Liver (tissue), 9 donors: ENCODE results near the gene WWOX. TPM values are rescaled to one million over a fixed set of nuclear protein-coding genes. Genes with fewer than 3 reads are reported as not detected.

Experiments used
- DNase-seq: peaks from one replicate; pipeline ENCODE4 v3.0.0-alpha.2; 2017; ENCODE audit warnings: low spot score
- H3K27ac ChIP-seq, 2 donors: one replicate each; pipeline ENCODE4 v1.7.0; 2013; ENCODE audit warnings: inconsistent platforms in 2 of 2, low read length in 2 of 2, control low read depth in 1 of 2, low read depth in 1 of 2, mild to moderate bottlenecking in 1 of 2
- H3K27me3 ChIP-seq, 4 donors: one replicate each; pipeline versions ENCODE4 v1.6.1 to v1.7.0; 2013; ENCODE audit warnings: low read length in 3 of 4, inconsistent platforms in 1 of 4, mild to moderate bottlenecking in 1 of 4, moderate library complexity in 1 of 4; ENCODE audit not compliant: control insufficient read depth in 4 of 4, insufficient read depth in 4 of 4
- H3K36me3 ChIP-seq, 4 donors: one replicate each; pipeline versions ENCODE4 v1.6.1 to v1.7.0; 2013; ENCODE audit warnings: low read length in 3 of 4, mild to moderate bottlenecking in 3 of 4, low read depth in 1 of 4, moderate library complexity in 1 of 4; ENCODE audit not compliant: control insufficient read depth in 4 of 4, insufficient read depth in 3 of 4
- H3K4me1 ChIP-seq, 4 donors: one replicate each; pipeline versions ENCODE4 v1.6.1 to v1.7.0; 2013; ENCODE audit warnings: low read length in 3 of 4, mild to moderate bottlenecking in 3 of 4, moderate library complexity in 1 of 4; ENCODE audit not compliant: control insufficient read depth in 4 of 4, insufficient read depth in 4 of 4
- H3K4me3 ChIP-seq, 3 donors: one replicate each; pipeline versions ENCODE4 v1.6.1 to v1.7.0; 2013; ENCODE audit warnings: low read length in 3 of 3, control low read depth in 1 of 3, low read depth in 1 of 3, mild to moderate bottlenecking in 1 of 3
- H3K9ac ChIP-seq, 2 donors: one replicate each; pipeline ENCODE4 v1.7.0; 2013; ENCODE audit warnings: low read length in 2 of 2, mild to moderate bottlenecking in 2 of 2, moderate library complexity in 2 of 2, control low read depth in 1 of 2, low read depth in 1 of 2
- H3K9me3 ChIP-seq, 4 donors: one replicate each; pipeline versions ENCODE4 v1.6.1 to v1.7.0; 2013; ENCODE audit warnings: low read length in 3 of 4; ENCODE audit not compliant: control insufficient read depth in 4 of 4
- EGR1 ChIP-seq, 2 donors: IDR thresholded peaks; 2 replicates each; pipeline ENCODE4 v1.6.1; 2016 to 2018; ENCODE audit warnings: antibody characterized with exemption in 2 of 2, low read depth in 2 of 2
- FOXA1 ChIP-seq: IDR thresholded peaks from 2 replicates; pipeline ENCODE4 v1.6.1; 2016; ENCODE audit warnings: antibody characterized with exemption
- GABPA ChIP-seq, 2 donors: IDR thresholded peaks in 1 of 2; conservative IDR thresholded peaks in 1 of 2; 2 replicates each; pipeline ENCODE4 v1.6.1; 2016; ENCODE audit warnings: antibody characterized with exemption in 2 of 2, mild to moderate bottlenecking in 1 of 2, moderate library complexity in 1 of 2
- JUND ChIP-seq, 2 donors: IDR thresholded peaks; 2 replicates each; pipeline ENCODE4 v1.6.1; 2016; ENCODE audit warnings: antibody characterized with exemption in 2 of 2
- NR2F2 ChIP-seq: IDR thresholded peaks from 2 replicates; pipeline ENCODE4 v1.6.1; 2016; ENCODE audit warnings: antibody characterized with exemption
- TAF1 ChIP-seq: conservative IDR thresholded peaks from 2 replicates; pipeline ENCODE4 v1.6.1; 2016; ENCODE audit warnings: antibody characterized with exemption, mild to moderate bottlenecking
- YY1 ChIP-seq: IDR thresholded peaks from 2 replicates; pipeline ENCODE4 v1.6.1; 2016; ENCODE audit warnings: antibody characterized with exemption, mild to moderate bottlenecking
- WGBS: extraction: QIAGEN DNeasy Blood & Tissue Kit; methylation state at CpG from one replicate; pipeline ENCODE4 v1.1.7; 2013; 5-methylcytosine and 5-hydroxymethylcytosine counted together
- polyA plus RNA-seq, 2 donors: library from polyadenylated mRNA; stranded (reverse) in 1 of 2; unstranded in 1 of 2; fragments of 200-250 nt in 1 of 2; fragments of >200 nt in 1 of 2; fragmentation: Nextera tagmentation in 1 of 2; extraction: Ambion mirVana in 1 of 2; gene quantifications; one replicate each; pipeline versions ENCODE4 v1.2.1 to v1.2.3, GENCODE V29; 2013 to 2015
- total RNA-seq, 2 donors: library from RNA; depleted of rRNA; stranded (reverse); fragments of >200 nt; gene quantifications; one replicate each; pipeline ENCODE4 v1.2.3, GENCODE V29; 2014
- TF ChIP-seq, protein P1 (sequence below): IDR thresholded peaks from 2 replicates; pipeline ENCODE4 v1.6.1; 2016; ENCODE audit warnings: antibody characterized with exemption
- TF ChIP-seq, protein P2 (sequence below): fragments of 150-350 bp; IDR thresholded peaks from 2 replicates; pipeline ENCODE4 v1.5.1; 2017; ENCODE audit warnings: improper control_type of control experiment, low read depth, low read length; ENCODE audit not compliant: missing input control
- TF ChIP-seq, protein P3 (sequence below): IDR thresholded peaks from 2 replicates; pipeline ENCODE4 v1.6.1; 2016; ENCODE audit warnings: antibody characterized with exemption, mild to moderate bottlenecking
- TF ChIP-seq, protein P4 (sequence below): IDR thresholded peaks from 2 replicates; pipeline ENCODE4 v1.6.1; 2016; ENCODE audit warnings: antibody characterized with exemption
- donor health status: healthy.
- donor health status: healthy.
- donor health status: healthy.
- donor health status: healthy.
- donor health status: healthy.

WWOX gene
- total and polyA plus RNA-seq, 4 donors: 9.8 to 46.0 (median 15.3) TPM

GRCh38 chr16:78317564-78318240 is 218.2 kb downstream of the WWOX start:
- Histone ChIP-seq H3K27me3 (no peaks in the 10 kb centered on the region), H3K9ac (no peak overlapping the region), H3K9me3 (no peaks in the 10 kb centered on the region), H3K27ac (no peak overlapping the region), H3K36me3 (no peaks in the 10 kb centered on the region), H3K4me3 (no peak overlapping the region), H3K4me1 (no peaks in the 10 kb centered on the region)
- no peak for DNase-seq
- TF ChIP-seq, protein P1, sequence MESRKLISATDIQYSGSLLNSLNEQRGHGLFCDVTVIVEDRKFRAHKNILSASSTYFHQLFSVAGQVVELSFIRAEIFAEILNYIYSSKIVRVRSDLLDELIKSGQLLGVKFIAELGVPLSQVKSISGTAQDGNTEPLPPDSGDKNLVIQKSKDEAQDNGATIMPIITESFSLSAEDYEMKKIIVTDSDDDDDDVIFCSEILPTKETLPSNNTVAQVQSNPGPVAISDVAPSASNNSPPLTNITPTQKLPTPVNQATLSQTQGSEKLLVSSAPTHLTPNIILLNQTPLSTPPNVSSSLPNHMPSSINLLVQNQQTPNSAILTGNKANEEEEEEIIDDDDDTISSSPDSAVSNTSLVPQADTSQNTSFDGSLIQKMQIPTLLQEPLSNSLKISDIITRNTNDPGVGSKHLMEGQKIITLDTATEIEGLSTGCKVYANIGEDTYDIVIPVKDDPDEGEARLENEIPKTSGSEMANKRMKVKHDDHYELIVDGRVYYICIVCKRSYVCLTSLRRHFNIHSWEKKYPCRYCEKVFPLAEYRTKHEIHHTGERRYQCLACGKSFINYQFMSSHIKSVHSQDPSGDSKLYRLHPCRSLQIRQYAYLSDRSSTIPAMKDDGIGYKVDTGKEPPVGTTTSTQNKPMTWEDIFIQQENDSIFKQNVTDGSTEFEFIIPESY: no peak
- TF ChIP-seq JUND (IDR thresholded peaks at IDR 0.05) (no peak), NR2F2 (no peak)
- TF ChIP-seq, protein P2, sequence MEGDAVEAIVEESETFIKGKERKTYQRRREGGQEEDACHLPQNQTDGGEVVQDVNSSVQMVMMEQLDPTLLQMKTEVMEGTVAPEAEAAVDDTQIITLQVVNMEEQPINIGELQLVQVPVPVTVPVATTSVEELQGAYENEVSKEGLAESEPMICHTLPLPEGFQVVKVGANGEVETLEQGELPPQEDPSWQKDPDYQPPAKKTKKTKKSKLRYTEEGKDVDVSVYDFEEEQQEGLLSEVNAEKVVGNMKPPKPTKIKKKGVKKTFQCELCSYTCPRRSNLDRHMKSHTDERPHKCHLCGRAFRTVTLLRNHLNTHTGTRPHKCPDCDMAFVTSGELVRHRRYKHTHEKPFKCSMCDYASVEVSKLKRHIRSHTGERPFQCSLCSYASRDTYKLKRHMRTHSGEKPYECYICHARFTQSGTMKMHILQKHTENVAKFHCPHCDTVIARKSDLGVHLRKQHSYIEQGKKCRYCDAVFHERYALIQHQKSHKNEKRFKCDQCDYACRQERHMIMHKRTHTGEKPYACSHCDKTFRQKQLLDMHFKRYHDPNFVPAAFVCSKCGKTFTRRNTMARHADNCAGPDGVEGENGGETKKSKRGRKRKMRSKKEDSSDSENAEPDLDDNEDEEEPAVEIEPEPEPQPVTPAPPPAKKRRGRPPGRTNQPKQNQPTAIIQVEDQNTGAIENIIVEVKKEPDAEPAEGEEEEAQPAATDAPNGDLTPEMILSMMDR: no peak
- 73% methylated on average over 11 of the region's 11 CpGs for WGBS

DNA sequence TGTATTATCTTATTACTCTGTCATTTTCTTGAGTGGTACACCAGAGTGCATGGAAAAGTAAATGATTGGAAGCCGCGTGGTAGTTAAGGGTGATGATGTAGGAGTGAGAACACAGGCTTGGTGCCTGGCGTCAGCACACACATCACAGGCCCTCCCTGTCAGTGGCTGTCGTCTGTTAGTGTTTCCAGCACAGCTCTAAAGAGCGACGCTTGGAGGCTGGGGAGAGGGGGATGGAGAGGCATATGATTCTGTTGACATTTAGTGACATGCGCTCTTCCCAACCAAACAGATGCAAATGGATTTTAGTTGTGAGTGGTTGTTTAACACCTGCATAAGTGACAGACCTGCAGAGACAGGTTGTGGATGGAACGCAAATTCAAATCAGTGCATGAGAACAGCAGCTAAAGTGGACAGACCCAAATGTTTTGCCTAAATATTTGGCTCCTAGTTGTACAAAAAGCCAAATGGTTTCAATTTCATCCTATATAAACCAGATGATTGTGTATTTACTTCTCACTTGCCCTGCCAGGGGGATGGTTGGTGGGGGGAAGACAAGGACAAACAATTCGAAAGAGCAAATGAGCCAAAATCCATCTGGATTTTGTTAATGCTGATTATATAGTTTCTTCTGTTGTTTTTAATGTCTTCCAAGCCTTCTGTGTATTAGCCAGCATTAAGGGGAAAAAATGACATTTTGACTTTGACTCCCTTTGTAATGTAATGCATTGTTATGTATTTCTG is 222.3 kb downstream of the WWOX start:
- no peaks in the 10 kb centered on the region for H3K36me3 ChIP-seq
- H3K27ac ChIP-seq: no peak overlapping the region
- H3K9ac ChIP-seq: no peak overlapping the region
- 93% methylated on average over 9 of the region's 9 CpGs for WGBS
- no peaks in the 10 kb centered on the region for H3K4me1 ChIP-seq
- H3K9me3 ChIP-seq: no peaks in the 10 kb centered on the region
- no peak overlapping the region for H3K4me3 ChIP-seq
- TF ChIP-seq, protein P2: no peak
- TF ChIP-seq GABPA (IDR thresholded peaks at IDR 0.05 in 1 of 2, conservative IDR thresholded peaks at IDR 0.05 in 1 of 2) (no peak), NR2F2 (no peak), YY1 (no peak), JUND (IDR thresholded peaks at IDR 0.05) (no peak), EGR1 (IDR thresholded peaks at IDR 0.05; ENCODE audit: low read depth in 2 of 2) (no peak), FOXA1 (no peak), TAF1 (no peak)
- TF ChIP-seq, protein P3, sequence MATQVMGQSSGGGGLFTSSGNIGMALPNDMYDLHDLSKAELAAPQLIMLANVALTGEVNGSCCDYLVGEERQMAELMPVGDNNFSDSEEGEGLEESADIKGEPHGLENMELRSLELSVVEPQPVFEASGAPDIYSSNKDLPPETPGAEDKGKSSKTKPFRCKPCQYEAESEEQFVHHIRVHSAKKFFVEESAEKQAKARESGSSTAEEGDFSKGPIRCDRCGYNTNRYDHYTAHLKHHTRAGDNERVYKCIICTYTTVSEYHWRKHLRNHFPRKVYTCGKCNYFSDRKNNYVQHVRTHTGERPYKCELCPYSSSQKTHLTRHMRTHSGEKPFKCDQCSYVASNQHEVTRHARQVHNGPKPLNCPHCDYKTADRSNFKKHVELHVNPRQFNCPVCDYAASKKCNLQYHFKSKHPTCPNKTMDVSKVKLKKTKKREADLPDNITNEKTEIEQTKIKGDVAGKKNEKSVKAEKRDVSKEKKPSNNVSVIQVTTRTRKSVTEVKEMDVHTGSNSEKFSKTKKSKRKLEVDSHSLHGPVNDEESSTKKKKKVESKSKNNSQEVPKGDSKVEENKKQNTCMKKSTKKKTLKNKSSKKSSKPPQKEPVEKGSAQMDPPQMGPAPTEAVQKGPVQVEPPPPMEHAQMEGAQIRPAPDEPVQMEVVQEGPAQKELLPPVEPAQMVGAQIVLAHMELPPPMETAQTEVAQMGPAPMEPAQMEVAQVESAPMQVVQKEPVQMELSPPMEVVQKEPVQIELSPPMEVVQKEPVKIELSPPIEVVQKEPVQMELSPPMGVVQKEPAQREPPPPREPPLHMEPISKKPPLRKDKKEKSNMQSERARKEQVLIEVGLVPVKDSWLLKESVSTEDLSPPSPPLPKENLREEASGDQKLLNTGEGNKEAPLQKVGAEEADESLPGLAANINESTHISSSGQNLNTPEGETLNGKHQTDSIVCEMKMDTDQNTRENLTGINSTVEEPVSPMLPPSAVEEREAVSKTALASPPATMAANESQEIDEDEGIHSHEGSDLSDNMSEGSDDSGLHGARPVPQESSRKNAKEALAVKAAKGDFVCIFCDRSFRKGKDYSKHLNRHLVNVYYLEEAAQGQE: no peak
- TF ChIP-seq, protein P1: no peak
- TF ChIP-seq, protein P4, sequence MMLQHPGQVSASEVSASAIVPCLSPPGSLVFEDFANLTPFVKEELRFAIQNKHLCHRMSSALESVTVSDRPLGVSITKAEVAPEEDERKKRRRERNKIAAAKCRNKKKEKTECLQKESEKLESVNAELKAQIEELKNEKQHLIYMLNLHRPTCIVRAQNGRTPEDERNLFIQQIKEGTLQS: no peak
- H3K27me3 ChIP-seq: no peaks in the 10 kb centered on the region
- DNase-seq: no peak
